ENCODE data around the gene APOE. TPM values are rescaled to one million over a fixed set of nuclear protein-coding genes. Genes with fewer than 3 reads are reported as not detected.

The APOE gene
- total and polyA plus RNA-seq, 2 of the 13 experiments (the other 11 are each of a cell fraction or from before 2014, with no cell fraction given) = 1,328 to 1,470 TPM

DNA sequence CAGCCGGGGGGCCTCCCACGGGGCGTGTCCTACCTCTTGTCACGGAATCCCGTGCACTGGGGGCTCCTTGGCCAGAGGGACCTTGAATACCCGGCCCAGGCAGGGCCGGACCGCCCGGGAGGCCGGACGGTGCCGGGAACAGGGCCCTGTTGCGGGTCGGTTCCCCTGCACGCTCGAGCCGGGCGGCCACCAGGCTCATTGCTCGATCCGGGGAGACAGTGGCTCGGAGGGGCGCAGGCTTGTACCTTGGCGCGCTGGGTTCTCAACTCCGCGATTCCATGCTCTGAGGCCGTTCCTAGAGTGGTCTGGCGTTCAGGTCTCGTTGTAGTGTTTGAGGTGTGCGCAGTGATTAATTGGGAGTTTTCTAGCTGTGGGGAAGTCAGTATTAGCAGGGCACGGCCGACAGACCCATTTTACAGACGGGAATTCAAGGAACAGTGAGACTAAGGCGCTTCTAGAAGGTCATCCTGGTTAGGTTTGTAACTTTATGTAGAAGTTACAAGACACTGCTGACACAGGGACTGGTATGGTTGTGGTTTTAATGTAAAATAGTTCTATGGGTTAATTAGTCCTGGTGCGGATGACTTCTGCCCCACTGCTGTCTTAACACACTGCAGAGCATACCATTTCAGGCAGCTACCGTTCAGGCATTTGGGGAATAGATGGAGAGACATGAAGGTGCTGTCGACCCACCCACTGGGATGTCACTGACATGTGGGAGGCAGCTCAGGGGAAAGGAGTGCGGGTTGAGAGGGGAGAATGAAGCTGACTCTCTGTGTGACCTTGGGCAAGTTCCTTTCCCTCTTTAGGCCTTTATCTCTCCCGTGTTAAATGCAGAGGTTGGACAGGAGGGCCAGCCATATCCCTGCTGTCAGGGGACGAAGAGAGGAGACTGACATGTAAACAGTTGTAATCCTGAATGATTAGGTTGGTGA lies 50.2 kb downstream of the APOE start (continued):
- TF ChIP-seq SOX6 (IDR thresholded peaks at IDR 0.05) = no peak
- 0 out of 2 replicates have a peak, but pooled peaks have one; percentile 4 for TF ChIP-seq SOX6 (CRISPR knock-in tag; IDR thresholded peaks at IDR 0.05)
- TF ChIP-seq, protein P1, sequence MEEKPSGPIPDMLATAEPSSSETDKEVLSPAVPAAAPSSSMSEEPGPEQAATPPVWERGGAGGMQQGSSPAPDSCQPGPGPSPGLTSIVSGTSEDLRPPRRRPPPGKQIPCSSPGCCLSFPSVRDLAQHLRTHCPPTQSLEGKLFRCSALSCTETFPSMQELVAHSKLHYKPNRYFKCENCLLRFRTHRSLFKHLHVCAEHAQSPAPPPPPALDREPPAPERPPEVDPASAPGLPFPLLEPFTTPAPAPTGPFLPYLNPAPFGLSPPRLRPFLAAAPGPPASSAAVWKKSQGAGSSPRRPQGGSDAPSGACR (CRISPR knock-in tag; IDR thresholded peaks at IDR 0.05) = no peak
- TF ChIP-seq PLRG1 (conservative IDR thresholded peaks at IDR 0.05) = no peak
- 0 out of 2 replicates have a peak, but pooled peaks have one; percentile 26 for TF ChIP-seq CCDC6 (CRISPR knock-in tag; IDR thresholded peaks at IDR 0.05)
- TF ChIP-seq, protein P2, sequence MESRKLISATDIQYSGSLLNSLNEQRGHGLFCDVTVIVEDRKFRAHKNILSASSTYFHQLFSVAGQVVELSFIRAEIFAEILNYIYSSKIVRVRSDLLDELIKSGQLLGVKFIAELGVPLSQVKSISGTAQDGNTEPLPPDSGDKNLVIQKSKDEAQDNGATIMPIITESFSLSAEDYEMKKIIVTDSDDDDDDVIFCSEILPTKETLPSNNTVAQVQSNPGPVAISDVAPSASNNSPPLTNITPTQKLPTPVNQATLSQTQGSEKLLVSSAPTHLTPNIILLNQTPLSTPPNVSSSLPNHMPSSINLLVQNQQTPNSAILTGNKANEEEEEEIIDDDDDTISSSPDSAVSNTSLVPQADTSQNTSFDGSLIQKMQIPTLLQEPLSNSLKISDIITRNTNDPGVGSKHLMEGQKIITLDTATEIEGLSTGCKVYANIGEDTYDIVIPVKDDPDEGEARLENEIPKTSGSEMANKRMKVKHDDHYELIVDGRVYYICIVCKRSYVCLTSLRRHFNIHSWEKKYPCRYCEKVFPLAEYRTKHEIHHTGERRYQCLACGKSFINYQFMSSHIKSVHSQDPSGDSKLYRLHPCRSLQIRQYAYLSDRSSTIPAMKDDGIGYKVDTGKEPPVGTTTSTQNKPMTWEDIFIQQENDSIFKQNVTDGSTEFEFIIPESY (CRISPR knock-in tag; IDR thresholded peaks at IDR 0.05) = no peak
- no peak for TF ChIP-seq KAT8 (CRISPR knock-in tag; IDR thresholded peaks at IDR 0.05)
- TF ChIP-seq, protein P3, sequence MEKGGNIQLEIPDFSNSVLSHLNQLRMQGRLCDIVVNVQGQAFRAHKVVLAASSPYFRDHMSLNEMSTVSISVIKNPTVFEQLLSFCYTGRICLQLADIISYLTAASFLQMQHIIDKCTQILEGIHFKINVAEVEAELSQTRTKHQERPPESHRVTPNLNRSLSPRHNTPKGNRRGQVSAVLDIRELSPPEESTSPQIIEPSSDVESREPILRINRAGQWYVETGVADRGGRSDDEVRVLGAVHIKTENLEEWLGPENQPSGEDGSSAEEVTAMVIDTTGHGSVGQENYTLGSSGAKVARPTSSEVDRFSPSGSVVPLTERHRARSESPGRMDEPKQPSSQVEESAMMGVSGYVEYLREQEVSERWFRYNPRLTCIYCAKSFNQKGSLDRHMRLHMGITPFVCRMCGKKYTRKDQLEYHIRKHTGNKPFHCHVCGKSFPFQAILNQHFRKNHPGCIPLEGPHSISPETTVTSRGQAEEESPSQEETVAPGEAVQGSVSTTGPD (CRISPR knock-in tag; IDR thresholded peaks at IDR 0.05) = no peak
- TF ChIP-seq MZF1 (CRISPR knock-in tag; IDR thresholded peaks at IDR 0.05; ENCODE audit: borderline replicate concordance) = no peak
- TF ChIP-seq THYN1 (CRISPR knock-in tag; IDR thresholded peaks at IDR 0.05; ENCODE audit: borderline replicate concordance, low read depth) = no peak
- no peak for TF ChIP-seq ZNF577 (CRISPR knock-in tag; IDR thresholded peaks at IDR 0.05; ENCODE audit: borderline replicate concordance, low read depth)
- no peak for TF ChIP-seq MED8 (CRISPR knock-in tag; IDR thresholded peaks at IDR 0.05; ENCODE audit: insufficient replicate concordance)
- TF ChIP-seq, protein P4, sequence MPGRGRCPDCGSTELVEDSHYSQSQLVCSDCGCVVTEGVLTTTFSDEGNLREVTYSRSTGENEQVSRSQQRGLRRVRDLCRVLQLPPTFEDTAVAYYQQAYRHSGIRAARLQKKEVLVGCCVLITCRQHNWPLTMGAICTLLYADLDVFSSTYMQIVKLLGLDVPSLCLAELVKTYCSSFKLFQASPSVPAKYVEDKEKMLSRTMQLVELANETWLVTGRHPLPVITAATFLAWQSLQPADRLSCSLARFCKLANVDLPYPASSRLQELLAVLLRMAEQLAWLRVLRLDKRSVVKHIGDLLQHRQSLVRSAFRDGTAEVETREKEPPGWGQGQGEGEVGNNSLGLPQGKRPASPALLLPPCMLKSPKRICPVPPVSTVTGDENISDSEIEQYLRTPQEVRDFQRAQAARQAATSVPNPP (CRISPR knock-in tag; IDR thresholded peaks at IDR 0.05) = no peak
- TF ChIP-seq ZNF775 (CRISPR knock-in tag; IDR thresholded peaks at IDR 0.05; ENCODE audit: borderline replicate concordance) = no peak
- TF ChIP-seq NFIB (CRISPR knock-in tag; IDR thresholded peaks at IDR 0.05; ENCODE audit: borderline replicate concordance) = no peak
- TF ChIP-seq KDM2A (CRISPR knock-in tag; IDR thresholded peaks at IDR 0.05; ENCODE audit: borderline replicate concordance, low read depth) = no peak
- no peak for TF ChIP-seq NFIC (IDR thresholded peaks at IDR 0.05; ENCODE audit: low read length)
- no peak for TF ChIP-seq ZNF260 (CRISPR knock-in tag; IDR thresholded peaks at IDR 0.05; ENCODE audit: borderline replicate concordance, low read depth)
- TF ChIP-seq ELF3 (CRISPR knock-in tag; IDR thresholded peaks at IDR 0.05) = no peak
- no peak for TF ChIP-seq MAF1 (CRISPR knock-in tag; IDR thresholded peaks at IDR 0.05; ENCODE audit: borderline replicate concordance)
- TF ChIP-seq ZNF460 (CRISPR knock-in tag; IDR thresholded peaks at IDR 0.05; ENCODE audit: borderline replicate concordance) = no peak
- TF ChIP-seq ZFAT (CRISPR knock-in tag; conservative IDR thresholded peaks at IDR 0.05) = no peak
- TF ChIP-seq IKZF1 (IDR thresholded peaks at IDR 0.05) = no peak
- TF ChIP-seq ZBTB7A (CRISPR knock-in tag; IDR thresholded peaks at IDR 0.05) = no peak
- 0 out of 2 replicates have a peak, but pooled peaks have one; percentile 53 for TF ChIP-seq ZNF329 (CRISPR knock-in tag; IDR thresholded peaks at IDR 0.05; ENCODE audit: low read depth)
- TF ChIP-seq ZNF7 (CRISPR knock-in tag; IDR thresholded peaks at IDR 0.05) = no peak

Data from HepG2 (cell line).